Neural progenitor cell (in vitro differentiated cells): ENCODE data around the gene MEP1A. TPM values are rescaled to one million over a fixed set of nuclear protein-coding genes. Genes with fewer than 3 reads are reported as not detected.

ENCODE experiments used
- DNase-seq: peaks from one replicate; pipeline ENCODE4 v3.0.0-alpha.2; 2016; ENCODE audit warnings: low spot score
- H2AFZ ChIP-seq: fragments of 200-600 bp; sonication (generic); replicated peaks from 2 replicates; pipeline ENCODE4 v1.6.1; 2016; ENCODE audit warnings: antibody characterized with exemption
- H3F3A ChIP-seq: fragments of 200-600 bp; sonication (generic); 2 replicates; pipeline ENCODE4 v1.6.1; 2016; ENCODE audit warnings: antibody characterized with exemption, low read depth
- H3K27ac ChIP-seq: fragments of 200-600 bp; sonication (generic); 2 replicates; pipeline ENCODE4 v1.5.1; 2016; ENCODE audit warnings: mild to moderate bottlenecking
- H3K27me3 ChIP-seq: fragments of 200-600 bp; sonication (generic); 2 replicates; pipeline ENCODE4 v1.6.1; 2016; ENCODE audit warnings: mild to moderate bottlenecking, moderate library complexity
- H3K36me3 ChIP-seq: fragments of 200-600 bp; sonication (generic); 2 replicates; pipeline ENCODE4 v1.5.1; 2016
- H3K4me1 ChIP-seq: fragments of 200-600 bp; sonication (generic); 2 replicates; pipeline ENCODE4 v1.6.1; 2016; ENCODE audit warnings: mixed run types
- H3K4me2 ChIP-seq: fragments of 200-600 bp; sonication (generic); 2 replicates; pipeline ENCODE4 v1.6.1; 2016
- H3K4me3 ChIP-seq: fragments of 200-600 bp; sonication (generic); 2 replicates; pipeline ENCODE4 v1.5.1; 2016
- H3K79me2 ChIP-seq: fragments of 200-600 bp; sonication (generic); 2 replicates; pipeline ENCODE4 v1.6.1; 2016; ENCODE audit warnings: low read depth
- H3K9ac ChIP-seq: fragments of 200-600 bp; sonication (generic); 2 replicates; pipeline ENCODE4 v1.6.1; 2016
- H3K9me3 ChIP-seq: fragments of 200-600 bp; sonication (generic); 2 replicates; pipeline ENCODE4 v1.5.1; 2016; ENCODE audit warnings: low read depth
- H4K20me1 ChIP-seq: fragments of 200-600 bp; sonication (generic); 2 replicates; pipeline ENCODE4 v1.6.1; 2016; ENCODE audit warnings: low read depth
- H3K27ac Mint-ChIP-seq: 3 replicates; pipeline ENCODE4 v1.8.0; 2021; ENCODE audit warnings: mixed read lengths
- H3K27me3 Mint-ChIP-seq: 2 replicates; pipeline ENCODE4 v1.8.0; 2022; ENCODE audit warnings: low read depth, mild to moderate bottlenecking, inconsistent platforms, moderate library complexity, mixed read lengths; ENCODE audit not compliant: insufficient read depth
- H3K36me3 Mint-ChIP-seq: 3 replicates; pipeline ENCODE4 v1.8.0; 2021; ENCODE audit warnings: mixed read lengths
- H3K4me1 Mint-ChIP-seq: 3 replicates; pipeline ENCODE4 v1.8.0; 2021; ENCODE audit warnings: mixed read lengths
- H3K4me3 Mint-ChIP-seq: 3 replicates; pipeline ENCODE4 v1.8.0; 2021; ENCODE audit warnings: mild to moderate bottlenecking, moderate library complexity, mixed read lengths
- H3K9me3 Mint-ChIP-seq: 3 replicates; pipeline ENCODE4 v1.8.0; 2020; ENCODE audit warnings: mixed read lengths
- EZH2 ChIP-seq: fragments of 200-600 bp; sonication (generic); IDR thresholded peaks from 2 replicates; pipeline ENCODE4 v1.6.1; 2017; ENCODE audit warnings: antibody characterized with exemption, mild to moderate bottlenecking, moderate library complexity
- EZH2phosphoT487 ChIP-seq: fragments of 200-600 bp; sonication (generic); IDR thresholded peaks from 2 replicates; pipeline ENCODE4 v1.6.1; 2017; ENCODE audit warnings: antibody characterized with exemption
- total RNA-seq: library from RNA; depleted of rRNA; stranded (reverse); fragments of >200 nt; gene quantifications from 2 replicates; pipeline ENCODE4 v1.2.3, GENCODE V29; 2015; ENCODE audit warnings: low replicate concordance
- TF ChIP-seq, protein P1 (sequence below): fragments of 200-600 bp; sonication (generic); IDR thresholded peaks from 2 replicates; pipeline ENCODE4 v1.5.1; 2017; ENCODE audit warnings: antibody characterized with exemption, mild to moderate bottlenecking

The MEP1A gene
- total RNA-seq, 1 donor from 2014 or later = not detected

DNA sequence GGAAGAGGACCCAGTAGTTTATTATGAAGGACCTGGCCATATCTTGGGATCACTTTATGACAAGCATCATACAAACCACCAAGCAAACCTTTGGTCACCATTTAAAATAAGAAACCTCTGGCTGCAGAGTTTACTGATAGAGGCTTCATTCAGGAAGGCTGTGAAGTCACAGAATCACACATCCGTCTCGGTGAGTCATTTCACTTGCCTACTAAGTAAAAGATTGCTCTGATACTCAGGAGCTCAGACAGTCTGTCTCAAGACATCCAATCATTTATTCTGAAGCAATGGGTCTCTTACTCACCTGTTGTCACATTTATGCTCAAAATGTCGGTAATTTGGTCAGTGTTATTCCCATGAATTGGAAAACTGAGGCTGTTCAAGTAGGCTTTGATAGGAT lies 94.8 kb downstream of the MEP1A start:
- no peaks in the 10 kb centered on the region for H3K36me3 Mint-ChIP-seq
- Histone ChIP-seq H3F3A (no peaks in the 10 kb centered on the region), H3K9ac (no peak overlapping the region), H3K27me3 (no peaks in the 10 kb centered on the region), H3K4me1 (no peaks in the 10 kb centered on the region), H3K36me3 (no peaks in the 10 kb centered on the region), H2AFZ (no peak overlapping the region), H3K27ac (no peak overlapping the region), H3K79me2 (no peaks in the 10 kb centered on the region), H3K4me3 (no peak overlapping the region), H3K9me3 (no peaks in the 10 kb centered on the region), H4K20me1 (no peaks in the 10 kb centered on the region), H3K4me2 (no peak overlapping the region)
- H3K4me3 Mint-ChIP-seq = no peak overlapping the region
- H3K9me3 Mint-ChIP-seq = no peaks in the 10 kb centered on the region
- no peak overlapping the region for H3K27ac Mint-ChIP-seq
- DNase-seq = no peak
- TF ChIP-seq EZH2phosphoT487 (no peak), EZH2 (no peak)
- TF ChIP-seq, protein P1, sequence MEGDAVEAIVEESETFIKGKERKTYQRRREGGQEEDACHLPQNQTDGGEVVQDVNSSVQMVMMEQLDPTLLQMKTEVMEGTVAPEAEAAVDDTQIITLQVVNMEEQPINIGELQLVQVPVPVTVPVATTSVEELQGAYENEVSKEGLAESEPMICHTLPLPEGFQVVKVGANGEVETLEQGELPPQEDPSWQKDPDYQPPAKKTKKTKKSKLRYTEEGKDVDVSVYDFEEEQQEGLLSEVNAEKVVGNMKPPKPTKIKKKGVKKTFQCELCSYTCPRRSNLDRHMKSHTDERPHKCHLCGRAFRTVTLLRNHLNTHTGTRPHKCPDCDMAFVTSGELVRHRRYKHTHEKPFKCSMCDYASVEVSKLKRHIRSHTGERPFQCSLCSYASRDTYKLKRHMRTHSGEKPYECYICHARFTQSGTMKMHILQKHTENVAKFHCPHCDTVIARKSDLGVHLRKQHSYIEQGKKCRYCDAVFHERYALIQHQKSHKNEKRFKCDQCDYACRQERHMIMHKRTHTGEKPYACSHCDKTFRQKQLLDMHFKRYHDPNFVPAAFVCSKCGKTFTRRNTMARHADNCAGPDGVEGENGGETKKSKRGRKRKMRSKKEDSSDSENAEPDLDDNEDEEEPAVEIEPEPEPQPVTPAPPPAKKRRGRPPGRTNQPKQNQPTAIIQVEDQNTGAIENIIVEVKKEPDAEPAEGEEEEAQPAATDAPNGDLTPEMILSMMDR = no peak
- H3K4me1 Mint-ChIP-seq = no peaks in the 10 kb centered on the region
- H3K27me3 Mint-ChIP-seq = no peaks in the 10 kb centered on the region

DNA sequence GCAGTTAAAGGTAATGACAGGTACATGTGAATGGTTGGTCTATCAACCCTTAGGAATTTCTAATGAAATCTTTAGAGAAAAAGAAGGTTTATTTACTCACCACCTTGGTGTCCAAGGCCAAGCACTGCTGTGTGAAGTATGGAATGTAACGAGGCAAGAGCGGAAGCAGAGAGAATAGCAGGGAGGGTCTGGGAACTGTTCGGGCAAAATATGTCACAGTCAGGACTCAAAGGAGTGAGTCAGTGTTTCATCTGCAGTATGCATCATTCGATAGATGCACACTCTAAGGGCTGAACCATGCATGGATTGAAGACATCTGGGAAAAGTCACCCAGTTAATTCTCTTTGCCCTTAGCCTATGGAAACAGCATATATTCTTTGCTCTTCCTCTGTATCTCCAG lies 95.4 kb downstream of the MEP1A start:
- Histone ChIP-seq H3K9ac (no peak overlapping the region), H3K4me2 (no peak overlapping the region), H2AFZ (no peak overlapping the region), H3K27ac (no peak overlapping the region), H4K20me1 (no peaks in the 10 kb centered on the region), H3K36me3 (no peaks in the 10 kb centered on the region), H3K27me3 (no peaks in the 10 kb centered on the region), H3K79me2 (no peaks in the 10 kb centered on the region), H3K4me3 (no peak overlapping the region), H3K9me3 (no peaks in the 10 kb centered on the region), H3K4me1 (no peaks in the 10 kb centered on the region), H3F3A (no peaks in the 10 kb centered on the region)
- H3K4me1 Mint-ChIP-seq = no peaks in the 10 kb centered on the region
- no peaks in the 10 kb centered on the region for H3K36me3 Mint-ChIP-seq
- no peaks in the 10 kb centered on the region for H3K9me3 Mint-ChIP-seq
- TF ChIP-seq, protein P1 = no peak
- no peak for TF ChIP-seq EZH2phosphoT487
- TF ChIP-seq EZH2 = no peak
- H3K4me3 Mint-ChIP-seq = no peak overlapping the region
- H3K27me3 Mint-ChIP-seq = peaks cover 3% of the 10 kb centered on the region
- no peak overlapping the region for H3K27ac Mint-ChIP-seq
- no peak for DNase-seq

Other genes with a start within 250 kb of the MEP1A start
- 4.5 and 7.1 TPM in 2 replicates for gene CYP39A1, start 140.6 kb upstream of the MEP1A start, total RNA-seq
- 25.9 and 47.7 TPM in 2 replicates for gene SLC25A27, start 140.4 kb upstream of the MEP1A start, total RNA-seq
- 0.09 and 0.15 TPM in 2 replicates for gene TDRD6, start 105.5 kb upstream of the MEP1A start, total RNA-seq
- gene PLA2G7, start 58.0 kb upstream of the MEP1A start, total RNA-seq = 1.1 and 1.8 TPM in 2 replicates
- not detected in 2 replicates for gene ANKRD66, start 46.5 kb upstream of the MEP1A start, total RNA-seq
- gene ADGRF5, start 128.5 kb downstream of the MEP1A start, total RNA-seq = not detected in 2 replicates
- gene ADGRF1, start 248.9 kb downstream of the MEP1A start, total RNA-seq = not detected in 2 replicates